ENCODE results near the gene TTBK2.

The TTBK2 gene

GRCh38 chr15:42750306-42750705 is 170.3 kb downstream of the TTBK2 start:
- DNase-seq, result no peak

- DNase-seq, result no peak
These were observed 171.3 kb downstream of the TTBK2 start for GRCh38 chr15:42749266-42749665.

GRCh38 chr15:42744195-42744594 is 176.4 kb downstream of the TTBK2 start:
- DNase-seq, result no peak

GRCh38 chr15:42742149-42742548 is 178.4 kb downstream of the TTBK2 start:
- DNase-seq, result no peak

GRCh38 chr15:42741710-42742109 is 178.9 kb downstream of the TTBK2 start:
- DNase-seq, result peak; percentile 69

GRCh38 chr15:42737529-42738328 is 182.8 kb downstream of the TTBK2 start:
- no peak for DNase-seq

GRCh38 chr15:42736793-42737528 is 183.6 kb downstream of the TTBK2 start, which contains the start of gene CDAN1:
TSS of gene CDAN1 (minus strand) at chr15:42737128. CDS start at chr15:42737102, 26 bp downstream.
- peak; percentile 86 for DNase-seq

- no peak for DNase-seq
These were observed 184.3 kb downstream of the TTBK2 start for GRCh38 chr15:42736178-42736792.

GRCh38 chr15:42735382-42736165 is 185.0 kb downstream of the TTBK2 start:
- no peak for DNase-seq

- DNase-seq, result no peak
These were observed 186.4 kb downstream of the TTBK2 start for GRCh38 chr15:42734076-42734672.

GRCh38 chr15:42733027-42733426 is 187.6 kb downstream of the TTBK2 start:
- DNase-seq, result no peak

GRCh38 chr15:42732095-42732827 is 188.3 kb downstream of the TTBK2 start:
- DNase-seq, result no peak

GRCh38 chr15:42731461-42731860 is 189.1 kb downstream of the TTBK2 start:
- DNase-seq, result no peak

GRCh38 chr15:42730536-42730935 is 190.0 kb downstream of the TTBK2 start:
- no peak for DNase-seq

GRCh38 chr15:42730135-42730534 is 190.4 kb downstream of the TTBK2 start:
- no peak for DNase-seq

GRCh38 chr15:42729409-42729808 is 191.2 kb downstream of the TTBK2 start:
- no peak for DNase-seq

- no peak for DNase-seq
These were observed 191.6 kb downstream of the TTBK2 start for GRCh38 chr15:42728972-42729371.

GRCh38 chr15:42728560-42728959 is 192.0 kb downstream of the TTBK2 start:
- no peak for DNase-seq

GRCh38 chr15:42727750-42728381 is 192.7 kb downstream of the TTBK2 start:
- no peak for DNase-seq

- DNase-seq, result no peak
These were observed 194.5 kb downstream of the TTBK2 start for GRCh38 chr15:42726114-42726513.

GRCh38 chr15:42725331-42725903 is 195.2 kb downstream of the TTBK2 start:
- no peak for DNase-seq

Data from fibroblast of skin of abdomen (primary cell).